ENCODE data around the gene NPB. TPM values are rescaled to one million over a fixed set of nuclear protein-coding genes. Genes with fewer than 3 reads are reported as not detected.

NPB gene
- total and polyA plus RNA-seq, 11 donors: 0.13 to 1.2 (median 0.50) TPM; not detected in 1

DNA sequence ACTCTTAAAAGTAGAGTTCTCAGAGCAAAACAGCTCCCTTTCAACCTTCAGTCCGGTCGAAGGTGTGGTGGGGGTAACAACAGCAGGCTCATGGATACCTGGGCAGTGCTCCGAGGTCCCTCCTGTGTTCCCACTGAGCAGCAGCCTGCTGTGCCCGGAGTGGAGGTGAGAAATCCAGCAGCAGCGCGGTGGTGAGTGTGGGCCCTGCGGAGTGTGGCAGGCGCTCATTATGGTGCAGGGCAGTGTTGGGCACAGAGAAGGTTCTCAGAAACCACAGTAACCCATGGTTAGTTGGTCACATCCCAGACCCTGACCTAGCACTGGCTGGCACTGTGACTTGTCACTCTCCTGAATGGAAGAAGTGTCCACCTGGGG lies 36.7 kb upstream of the NPB start:
- TF ChIP-seq POLR2A (IDR thresholded peaks at IDR 0.05): no peak
- TF ChIP-seq, protein P1, sequence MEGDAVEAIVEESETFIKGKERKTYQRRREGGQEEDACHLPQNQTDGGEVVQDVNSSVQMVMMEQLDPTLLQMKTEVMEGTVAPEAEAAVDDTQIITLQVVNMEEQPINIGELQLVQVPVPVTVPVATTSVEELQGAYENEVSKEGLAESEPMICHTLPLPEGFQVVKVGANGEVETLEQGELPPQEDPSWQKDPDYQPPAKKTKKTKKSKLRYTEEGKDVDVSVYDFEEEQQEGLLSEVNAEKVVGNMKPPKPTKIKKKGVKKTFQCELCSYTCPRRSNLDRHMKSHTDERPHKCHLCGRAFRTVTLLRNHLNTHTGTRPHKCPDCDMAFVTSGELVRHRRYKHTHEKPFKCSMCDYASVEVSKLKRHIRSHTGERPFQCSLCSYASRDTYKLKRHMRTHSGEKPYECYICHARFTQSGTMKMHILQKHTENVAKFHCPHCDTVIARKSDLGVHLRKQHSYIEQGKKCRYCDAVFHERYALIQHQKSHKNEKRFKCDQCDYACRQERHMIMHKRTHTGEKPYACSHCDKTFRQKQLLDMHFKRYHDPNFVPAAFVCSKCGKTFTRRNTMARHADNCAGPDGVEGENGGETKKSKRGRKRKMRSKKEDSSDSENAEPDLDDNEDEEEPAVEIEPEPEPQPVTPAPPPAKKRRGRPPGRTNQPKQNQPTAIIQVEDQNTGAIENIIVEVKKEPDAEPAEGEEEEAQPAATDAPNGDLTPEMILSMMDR (IDR thresholded peaks at IDR 0.05): no peak
- Histone ChIP-seq H3K36me3 (peaks cover 0 to 51% (median 22%) of the 10 kb centered on the region in 9 donors), H3K9me3 (no peaks in the 10 kb centered on the region), H3K4me3 (no peak overlapping the region), H3K4me1 (peaks cover 4 to 73% (median 61%) of the 10 kb centered on the region in 12 donors), H3K27me3 (no peaks in the 10 kb centered on the region), H3K27ac (peak overlapping the region in 3 of 12 donors; percentile 26 to 71 (median 43))
- intact Hi-C loops (cut with DNase I): loop anchor here in 2 of 10 donors (10.0 kb wide), 2 partner anchors 159 to 351 kb away; partner anchors contain the start of genes ACTG1 (in 1 of the 2), CENPX (in 1 of the 2) and LRRC45 (in 1 of the 2)
- DNase-seq (no peak), ATAC-seq (no peak)
- WGBS, 4 donors: 92 to 96% (median 94%) methylated on average over 2 to 8 of the region's 8 CpGs

- Histone ChIP-seq H3K36me3 (peaks cover 0 to 51% (median 22%) of the 10 kb centered on the region in 9 donors), H3K4me3 (no peak overlapping the region), H3K27ac (peak overlapping the region in 4 of 12 donors; percentile 20 to 98 (median 48)), H3K4me1 (peaks cover 4 to 73% (median 62%) of the 10 kb centered on the region in 12 donors), H3K27me3 (no peaks in the 10 kb centered on the region), H3K9me3 (no peaks in the 10 kb centered on the region)
- intact Hi-C loops (cut with DNase I): loop anchor here in 2 of 10 donors (10.0 kb wide), 2 partner anchors 159 to 351 kb away; partner anchors contain the start of genes ACTG1 (in 1 of the 2), CENPX (in 1 of the 2) and LRRC45 (in 1 of the 2)
- 61 to 68% (median 66%) methylated on average over 17 to 18 of the region's 18 CpGs for WGBS, 4 donors
- ATAC-seq: no peak
- no peak for DNase-seq
- TF ChIP-seq POLR2A (IDR thresholded peaks at IDR 0.05): no peak
- TF ChIP-seq, protein P1 (IDR thresholded peaks at IDR 0.05): no peak
Measured at GRCh38 chr17:81865733-81866439, 36.2 kb upstream of the NPB start.

- peaks cover 4 to 70% (median 60%) of the 10 kb centered on the region in 12 donors for H3K4me1 ChIP-seq
- peak overlapping the region in 7 of 12 donors; percentile 25 to 98 (median 35) for H3K27ac ChIP-seq
- H3K9me3 ChIP-seq: no peaks in the 10 kb centered on the region
- no peaks in the 10 kb centered on the region for H3K27me3 ChIP-seq
- no peak for ATAC-seq
- intact Hi-C loops (cut with DNase I): loop anchor here in 2 of 10 donors (10.0 kb wide), 2 partner anchors 158 to 352 kb away; partner anchors contain the start of genes ACTG1 (in 1 of the 2), CENPX (in 1 of the 2) and LRRC45 (in 1 of the 2)
- TF ChIP-seq, protein P1 (IDR thresholded peaks at IDR 0.05): no peak
- TF ChIP-seq POLR2A (IDR thresholded peaks at IDR 0.05): no peak
- no peak for DNase-seq
- peaks cover 0 to 51% (median 22%) of the 10 kb centered on the region in 9 donors for H3K36me3 ChIP-seq
- H3K4me3 ChIP-seq: no peak overlapping the region
- 68 to 76% (median 72%) methylated on average over 3 to 18 of the region's 18 CpGs for WGBS, 4 donors
Measured at GRCh38 chr17:81866440-81867169, 35.4 kb upstream of the NPB start.

Measured in heart left ventricle (tissue), 16 donors.